HUES6 (cell line): ENCODE results near the gene RFTN2.
"Not testable (repeated sequence)": the region's sequence is repeated elsewhere in the genome, so short reads cannot be mapped to it uniquely, and the experiment has no call there.

Experiments used
- H3K27ac ChIP-seq: 2 replicates; pipeline ENCODE4 v1.7.0; 2013; ENCODE audit warnings: low read depth, mild to moderate bottlenecking, low read length, inconsistent platforms
- H3K27me3 ChIP-seq: 2 replicates; pipeline ENCODE4 v1.6.1; 2013; ENCODE audit warnings: low read length; ENCODE audit not compliant: control insufficient read depth, insufficient read depth
- H3K36me3 ChIP-seq: 2 replicates; pipeline ENCODE4 v1.6.1; 2013; ENCODE audit warnings: low read length; ENCODE audit not compliant: control insufficient read depth, insufficient read depth
- H3K4me1 ChIP-seq: 2 replicates; pipeline ENCODE4 v1.6.1; 2013; ENCODE audit warnings: low read length; ENCODE audit not compliant: control insufficient read depth, insufficient read depth
- H3K4me3 ChIP-seq: 2 replicates; pipeline ENCODE4 v1.5.1; 2013; ENCODE audit warnings: low read depth, low read length
- H3K9ac ChIP-seq: one replicate; pipeline ENCODE4 v1.6.1; 2013; ENCODE audit warnings: mild to moderate bottlenecking, low read length
- H3K9me3 ChIP-seq: 2 replicates; pipeline ENCODE4 v1.6.1; 2013; ENCODE audit warnings: low read depth, low read length; ENCODE audit not compliant: control insufficient read depth, insufficient read depth

RFTN2 gene

DNA sequence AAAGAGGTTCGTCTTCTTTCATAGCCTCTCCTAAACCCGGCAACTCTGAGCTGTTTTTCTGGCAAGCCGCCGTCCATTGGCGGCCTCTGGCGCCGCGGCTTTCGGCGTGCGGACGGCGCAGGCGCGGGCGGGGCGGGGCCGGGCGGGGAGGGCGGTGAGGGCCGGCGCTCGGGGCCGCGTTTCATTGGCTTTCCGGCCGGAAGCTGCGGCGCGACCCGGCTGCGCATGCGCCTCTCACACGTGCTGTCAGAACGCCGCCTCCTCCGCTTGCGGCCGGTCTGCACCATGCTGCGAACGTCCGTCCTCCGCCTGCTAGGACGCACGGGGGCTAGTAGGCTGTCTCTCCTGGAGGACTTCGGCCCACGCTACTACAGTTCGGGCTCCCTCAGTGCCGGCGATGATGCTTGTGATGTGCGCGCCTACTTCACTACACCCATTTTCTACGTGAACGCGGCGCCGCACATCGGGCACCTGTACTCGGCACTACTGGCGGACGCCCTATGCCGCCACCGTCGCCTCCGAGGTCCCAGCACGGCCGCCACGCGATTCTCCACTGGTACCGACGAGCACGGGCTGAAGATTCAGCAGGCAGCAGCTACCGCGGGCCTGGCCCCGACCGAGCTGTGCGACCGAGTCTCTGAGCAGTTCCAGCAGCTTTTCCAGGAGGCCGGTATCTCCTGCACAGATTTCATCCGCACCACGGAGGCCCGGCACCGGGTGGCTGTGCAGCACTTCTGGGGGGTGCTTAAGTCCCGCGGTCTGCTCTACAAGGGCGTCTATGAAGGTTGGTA lies 29.9 kb upstream of the RFTN2 start, which contains the start of gene MARS2:
MARS2 (plus strand) TSS at position 249 of the 791 bp plus-strand sequence; CDS start at position 286, 37 bp downstream.
- peak within 1 kb of the TSS; percentile 92 for H3K4me3 ChIP-seq
- H3K9ac ChIP-seq: peak within 1 kb of the TSS; percentile 86
- peak within 1 kb of the TSS; percentile 72 for H3K27ac ChIP-seq
- peaks cover 19% of the 10 kb centered on the region for H3K36me3 ChIP-seq
- H3K27me3 ChIP-seq: no peaks in the 10 kb centered on the region
- H3K4me1 ChIP-seq: peaks cover 18% of the 10 kb centered on the region
- H3K9me3 ChIP-seq: no peaks in the 10 kb centered on the region

DNA sequence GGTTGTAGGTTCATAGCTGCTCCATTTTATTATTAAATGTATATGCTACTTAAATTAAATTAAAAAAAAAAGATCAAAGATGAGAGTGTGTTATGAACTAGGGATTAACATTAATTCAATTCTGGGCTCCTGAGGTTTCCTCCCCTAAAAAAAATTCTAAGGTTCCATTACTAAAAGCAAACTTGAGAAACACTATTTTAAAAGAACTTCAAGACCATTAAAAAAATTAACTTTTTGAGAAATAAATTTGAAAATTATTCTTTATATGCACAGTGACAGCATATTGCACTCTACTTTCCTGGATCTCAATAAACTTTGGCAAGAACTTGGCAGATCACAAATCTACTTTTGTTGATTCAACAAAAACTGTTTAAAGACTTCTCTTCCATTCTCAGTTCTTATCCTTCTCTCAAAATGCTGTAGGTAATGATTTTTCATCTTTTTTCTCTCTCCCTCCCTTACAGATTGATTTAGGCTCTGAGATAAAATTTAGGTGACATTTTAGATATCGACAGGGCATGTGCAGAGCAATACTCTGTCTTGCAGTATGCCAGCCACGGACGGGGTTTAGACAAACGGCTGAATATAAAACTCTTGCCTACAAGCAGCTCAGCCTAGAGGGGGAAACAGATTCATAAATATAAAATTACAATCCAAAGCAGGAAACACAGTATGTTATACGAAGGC lies 29.2 kb upstream of the RFTN2 start:
- peak overlapping the region; percentile 72 for H3K27ac ChIP-seq
- no peaks in the 10 kb centered on the region for H3K9me3 ChIP-seq
- no peaks in the 10 kb centered on the region for H3K27me3 ChIP-seq
- H3K4me1 ChIP-seq: peaks cover 12% of the 10 kb centered on the region
- peak overlapping the region; percentile 86 for H3K9ac ChIP-seq
- H3K4me3 ChIP-seq: peak overlapping the region; percentile 92
- peaks cover 11% of the 10 kb centered on the region for H3K36me3 ChIP-seq

DNA sequence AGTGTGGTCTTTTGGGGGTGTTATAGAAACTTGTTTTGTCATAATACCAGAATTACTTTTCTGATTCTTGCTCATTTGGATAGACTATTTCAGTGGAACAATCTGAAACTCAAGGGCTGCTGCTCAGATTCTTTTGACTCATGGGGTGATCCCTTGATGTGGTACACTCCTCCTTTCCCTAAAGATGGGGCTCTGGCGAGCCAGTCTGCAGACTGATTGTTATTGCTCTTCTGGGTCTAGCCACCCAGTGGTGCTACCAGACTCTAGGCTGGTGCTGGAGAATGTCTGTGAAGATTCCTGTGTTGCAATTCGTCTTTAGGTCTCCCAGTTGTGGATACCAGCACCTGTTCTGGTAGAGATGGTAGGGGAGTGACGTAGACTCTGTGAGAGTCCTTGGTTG lies 25.6 kb upstream of the RFTN2 start:
- no peak overlapping the region for H3K9ac ChIP-seq
- no peak overlapping the region for H3K27ac ChIP-seq
- H3K36me3 ChIP-seq: no peaks in the 10 kb centered on the region
- no peak overlapping the region for H3K4me3 ChIP-seq
- H3K9me3 ChIP-seq: no peaks in the 10 kb centered on the region; the same call in 1 of the 2 replicates
- no peaks in the 10 kb centered on the region; the same call in 1 of the 2 replicates for H3K4me1 ChIP-seq
- H3K27me3 ChIP-seq: no peaks in the 10 kb centered on the region

DNA sequence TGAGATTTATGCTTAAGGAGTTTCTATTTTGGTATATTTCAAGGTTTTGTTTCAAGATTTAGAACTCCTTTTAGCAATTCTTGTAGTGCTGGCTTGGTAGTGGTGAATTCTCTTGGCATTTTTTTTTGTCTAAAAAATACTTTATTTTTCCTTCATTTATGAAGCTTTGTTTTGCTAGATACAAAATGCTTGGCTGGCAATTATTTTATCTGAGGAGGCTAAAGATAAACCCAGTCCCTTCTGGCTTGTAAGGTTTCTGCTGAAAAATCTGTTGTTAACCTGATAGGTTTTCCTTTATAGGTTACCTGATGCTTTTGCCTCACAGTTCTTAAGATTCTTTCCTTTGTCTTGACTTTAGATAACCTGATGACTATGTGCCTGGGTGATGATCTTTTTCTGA lies 24.3 kb upstream of the RFTN2 start:
- H3K4me3 ChIP-seq, H3K4me1 ChIP-seq: not testable (repeated sequence)

DNA sequence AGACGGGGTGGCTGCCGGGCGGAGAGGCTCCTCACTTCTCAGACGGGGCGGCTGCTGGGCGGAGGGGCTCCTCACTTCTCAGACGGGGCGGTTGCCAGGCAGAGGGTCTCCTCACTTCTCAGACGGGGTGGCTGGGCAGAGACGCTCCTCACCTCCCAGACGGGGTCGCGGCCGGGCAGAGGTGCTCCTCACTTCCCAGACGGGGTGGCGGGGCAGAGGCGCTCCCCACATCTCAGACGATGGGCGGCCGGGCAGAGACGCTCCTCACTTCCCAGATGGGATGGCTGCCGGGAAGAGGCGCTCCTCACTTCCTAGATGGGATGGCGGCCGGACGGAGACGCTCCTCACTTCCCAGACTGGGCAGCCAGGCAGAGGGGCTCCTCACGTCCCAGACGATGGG lies 21.2 kb upstream of the RFTN2 start:
- H3K4me3 ChIP-seq, H3K36me3 ChIP-seq, H3K9ac ChIP-seq, H3K27ac ChIP-seq, H3K4me1 ChIP-seq, H3K27me3 ChIP-seq: not testable (repeated sequence)
- H3K9me3 ChIP-seq: peaks cover 11% of the 10 kb centered on the region; the same call in 1 of the 2 replicates

More for the DNA sequence above, 24.3 kb upstream of the RFTN2 start:
- H3K9me3 ChIP-seq, H3K36me3 ChIP-seq, H3K27me3 ChIP-seq, H3K9ac ChIP-seq, H3K27ac ChIP-seq: not testable (repeated sequence)

DNA sequence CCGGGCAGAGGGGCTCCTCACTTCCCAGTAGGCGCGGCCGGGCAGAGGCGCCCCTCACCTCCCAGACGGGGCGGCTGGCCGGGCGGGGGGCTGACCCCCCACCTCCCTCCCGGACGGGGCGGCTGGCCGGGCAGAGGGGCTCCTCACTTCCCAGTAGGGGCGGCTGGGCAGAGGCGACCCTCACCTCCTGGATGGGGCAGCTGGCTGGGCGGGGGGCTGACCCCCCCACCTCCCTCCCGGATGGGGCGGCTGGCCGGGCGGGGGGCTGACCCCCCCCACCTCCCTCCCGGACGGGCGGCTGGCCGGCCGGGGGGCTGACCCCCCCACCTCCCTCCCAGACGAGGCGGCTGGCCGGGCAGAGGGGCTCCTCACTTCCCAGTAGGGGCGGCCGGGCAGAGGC lies 20.6 kb upstream of the RFTN2 start:
- H3K27ac ChIP-seq, H3K4me1 ChIP-seq, H3K9ac ChIP-seq, H3K4me3 ChIP-seq, H3K27me3 ChIP-seq, H3K36me3 ChIP-seq: not testable (repeated sequence)
- H3K9me3 ChIP-seq: peaks cover 11% of the 10 kb centered on the region; the same call in 1 of the 2 replicates

DNA sequence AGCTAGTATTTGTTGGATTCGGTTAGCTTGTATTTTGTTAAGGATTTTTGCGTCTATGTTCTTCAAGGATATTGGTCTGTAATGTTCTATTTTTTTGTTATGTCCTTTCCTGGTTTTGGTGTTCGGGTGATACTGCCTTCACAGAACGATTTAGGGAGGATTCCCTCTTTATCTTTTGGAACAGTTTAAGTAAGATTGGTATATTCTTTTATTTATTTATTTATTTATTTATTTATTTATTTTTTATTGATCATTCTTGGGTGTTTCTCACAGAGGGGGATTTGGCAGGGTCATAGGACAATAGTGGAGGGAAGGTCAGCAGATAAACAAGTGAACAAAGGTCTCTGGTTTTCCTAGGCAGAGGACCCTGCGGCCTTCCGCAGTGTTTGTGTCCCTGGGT lies 19.8 kb upstream of the RFTN2 start:
- H3K9me3 ChIP-seq: peaks cover 11% of the 10 kb centered on the region; the same call in 1 of the 2 replicates
- H3K4me1 ChIP-seq, H3K36me3 ChIP-seq, H3K4me3 ChIP-seq, H3K27ac ChIP-seq, H3K27me3 ChIP-seq, H3K9ac ChIP-seq: not testable (repeated sequence)

DNA sequence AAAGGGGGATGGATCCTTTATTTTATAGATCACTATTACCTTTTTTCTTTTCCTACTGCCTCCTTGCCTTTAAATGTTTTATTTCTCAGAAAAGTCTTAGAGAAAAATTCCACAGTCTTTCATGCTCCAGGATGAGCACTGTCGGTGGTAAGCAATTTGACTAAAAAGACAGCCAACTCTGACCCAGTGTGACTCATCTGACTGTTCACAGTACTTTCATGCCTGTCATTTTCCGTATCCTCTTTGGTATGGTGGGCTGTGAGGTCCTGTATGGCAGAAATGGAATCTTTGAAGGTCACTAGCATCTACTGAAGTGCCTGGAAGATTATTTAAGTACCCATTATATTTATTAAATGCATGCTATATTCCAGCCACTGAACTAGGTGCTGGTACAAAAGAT lies 2.1 kb upstream of the RFTN2 start:
- no peaks in the 10 kb centered on the region for H3K36me3 ChIP-seq
- no peak overlapping the region for H3K4me3 ChIP-seq
- no peaks in the 10 kb centered on the region for H3K9me3 ChIP-seq
- no peak overlapping the region for H3K27ac ChIP-seq
- H3K4me1 ChIP-seq: peaks cover 22% of the 10 kb centered on the region
- H3K9ac ChIP-seq: no peak overlapping the region
- no peaks in the 10 kb centered on the region for H3K27me3 ChIP-seq

DNA sequence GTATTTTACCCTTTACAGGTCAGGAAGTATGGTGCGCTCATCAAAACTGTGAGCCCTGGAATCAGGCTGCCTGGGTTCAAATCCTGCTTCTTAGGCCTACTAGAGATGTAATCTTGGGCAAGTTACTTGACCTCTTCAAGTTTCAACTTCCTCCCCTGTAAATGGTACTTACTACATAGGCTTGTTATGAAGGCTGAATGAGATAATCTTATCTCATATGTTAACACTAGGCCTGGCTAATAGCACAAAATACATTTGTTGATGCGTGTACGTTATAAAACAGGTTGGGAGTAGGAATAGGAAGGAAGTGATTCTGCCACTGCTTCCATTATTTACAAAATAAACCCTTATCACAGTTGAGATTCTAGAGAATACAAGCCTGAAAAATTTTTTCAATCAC lies 1.7 kb upstream of the RFTN2 start:
- H3K9me3 ChIP-seq: no peaks in the 10 kb centered on the region
- H3K27me3 ChIP-seq: no peaks in the 10 kb centered on the region
- H3K36me3 ChIP-seq: no peaks in the 10 kb centered on the region
- no peak overlapping the region for H3K9ac ChIP-seq
- H3K27ac ChIP-seq: no peak overlapping the region
- peaks cover 22% of the 10 kb centered on the region for H3K4me1 ChIP-seq
- H3K4me3 ChIP-seq: no peak overlapping the region

DNA sequence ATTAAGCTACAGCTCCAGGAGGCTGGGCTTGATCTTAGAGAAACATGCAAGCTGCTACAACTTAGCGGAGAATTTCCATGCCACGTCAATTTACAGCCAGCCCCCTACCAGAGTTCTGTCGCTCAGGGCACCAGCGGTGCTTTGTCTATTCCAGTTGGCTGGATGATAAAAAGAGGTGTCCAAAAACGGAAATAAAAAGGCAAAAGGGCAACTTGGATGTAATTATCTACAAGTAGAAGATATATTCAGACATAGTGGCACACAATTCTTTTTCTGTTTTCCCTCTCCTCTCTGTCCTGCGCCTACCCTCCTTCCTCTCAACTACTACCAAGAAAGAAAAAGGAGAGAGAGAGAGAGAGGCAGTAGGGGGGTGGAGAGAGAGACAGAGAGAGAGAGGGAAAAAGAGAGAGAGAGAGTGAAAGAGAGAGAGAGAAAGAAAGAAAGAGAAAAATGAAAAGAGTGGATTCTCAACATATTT lies 363 bp upstream of the RFTN2 start:
- no peaks in the 10 kb centered on the region for H3K9me3 ChIP-seq
- 0 out of 2 replicates have a peak overlapping the region, but pooled peaks have one; percentile 47 for H3K27ac ChIP-seq
- H3K4me1 ChIP-seq: peaks cover 22% of the 10 kb centered on the region
- H3K9ac ChIP-seq: no peak overlapping the region
- H3K36me3 ChIP-seq: no peaks in the 10 kb centered on the region
- H3K4me3 ChIP-seq: peak overlapping the region; percentile 57
- H3K27me3 ChIP-seq: no peaks in the 10 kb centered on the region

DNA sequence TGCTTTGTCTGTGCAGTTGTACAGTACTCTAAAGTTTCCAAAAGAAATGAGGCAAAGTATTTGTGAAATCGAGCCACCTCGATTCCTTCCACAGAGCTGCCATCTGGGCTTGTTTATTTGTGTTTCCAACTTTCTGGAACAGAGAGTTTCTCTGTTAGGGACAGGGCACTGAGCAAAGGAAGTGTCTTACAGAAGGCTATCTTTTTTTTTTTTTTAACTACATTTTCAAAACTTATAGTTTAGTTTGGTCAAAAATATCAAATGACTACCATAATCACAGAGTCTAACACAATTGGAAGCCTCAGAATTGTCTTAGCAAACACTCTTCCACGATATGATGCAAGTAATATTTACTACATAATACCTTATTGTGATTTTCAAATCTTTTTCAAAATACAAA lies 796 bp downstream of the RFTN2 start:
- H3K9ac ChIP-seq: no peak overlapping the region
- no peak overlapping the region for H3K27ac ChIP-seq

More for the DNA sequence above, 796 bp downstream of the RFTN2 start:
- Histone ChIP-seq H3K4me3 (peak overlapping the region; percentile 57; the same call in 1 of the 2 replicates), H3K36me3 (no peaks in the 10 kb centered on the region), H3K4me1 (peaks cover 22% of the 10 kb centered on the region), H3K9me3 (no peaks in the 10 kb centered on the region), H3K27me3 (no peaks in the 10 kb centered on the region)
